ELR (cell line): Measurements from ENCODE around the gene CBX8.
A peak's percentile ranks its signal among the peaks of the same experiment; 100 is the strongest.
"Not testable (repeated sequence)": the region's sequence is repeated elsewhere in the genome, so short reads cannot be mapped to it uniquely, and the experiment has no call there.

Experiments
- DNase-seq: peaks from one replicate; pipeline ENCODE4 v3.0.0-alpha.2; 2015; ENCODE audit warnings: low read depth

The CBX8 gene

DNA sequence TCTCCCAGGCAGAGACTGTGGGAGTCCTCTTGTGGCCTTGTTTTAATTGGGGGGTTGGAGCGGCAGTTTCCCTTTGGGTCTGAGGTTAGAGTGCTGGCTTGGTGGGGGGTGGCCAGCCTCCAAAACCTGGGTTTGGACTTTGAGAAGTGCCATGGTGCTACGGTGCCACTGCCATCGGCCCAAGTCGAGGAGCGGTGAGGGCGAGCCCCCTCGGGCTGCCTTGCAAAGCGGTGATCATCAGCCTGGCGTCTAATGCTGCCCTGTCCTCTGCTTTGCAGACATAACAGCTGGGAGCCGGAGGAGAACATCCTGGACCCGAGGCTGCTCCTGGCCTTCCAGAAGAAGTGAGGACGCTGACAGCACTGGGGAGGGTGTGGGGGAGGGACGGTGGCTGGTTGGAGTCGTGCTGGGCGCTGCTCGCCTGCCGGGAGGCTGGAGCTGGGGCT, 17.8 kb downstream of the CBX8 start:
- no peak for DNase-seq

DNA sequence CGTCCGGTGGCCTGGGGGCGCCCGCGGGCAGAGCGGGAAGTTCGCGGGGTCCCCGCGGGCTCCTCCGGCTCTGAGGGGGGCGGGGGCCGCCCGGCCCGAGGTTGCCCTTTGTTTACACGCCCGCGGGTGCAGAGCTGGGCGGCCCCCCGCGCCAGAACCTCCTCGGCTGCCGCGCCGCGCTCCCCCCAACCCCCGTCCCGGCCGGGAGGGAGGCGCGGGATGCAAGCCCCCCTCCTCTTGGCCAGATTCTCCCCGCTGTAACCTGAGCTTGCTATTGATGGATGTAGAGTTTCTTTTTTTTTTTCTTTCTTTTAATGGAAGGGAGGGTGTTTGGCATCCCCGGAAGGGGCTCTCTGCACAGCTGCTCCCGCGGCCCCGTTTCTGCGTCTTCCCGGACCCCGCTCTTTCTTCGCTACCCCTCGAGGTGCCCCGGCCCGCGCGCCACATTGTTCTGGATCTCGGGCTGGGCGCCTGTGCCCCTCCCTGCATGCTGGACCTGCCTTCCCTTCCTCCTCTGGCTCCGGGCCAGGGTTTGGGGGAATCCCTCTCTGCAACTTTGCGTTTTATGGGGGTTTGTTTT, 18.3 kb downstream of the CBX8 start:
- DNase-seq, result no peak

DNA sequence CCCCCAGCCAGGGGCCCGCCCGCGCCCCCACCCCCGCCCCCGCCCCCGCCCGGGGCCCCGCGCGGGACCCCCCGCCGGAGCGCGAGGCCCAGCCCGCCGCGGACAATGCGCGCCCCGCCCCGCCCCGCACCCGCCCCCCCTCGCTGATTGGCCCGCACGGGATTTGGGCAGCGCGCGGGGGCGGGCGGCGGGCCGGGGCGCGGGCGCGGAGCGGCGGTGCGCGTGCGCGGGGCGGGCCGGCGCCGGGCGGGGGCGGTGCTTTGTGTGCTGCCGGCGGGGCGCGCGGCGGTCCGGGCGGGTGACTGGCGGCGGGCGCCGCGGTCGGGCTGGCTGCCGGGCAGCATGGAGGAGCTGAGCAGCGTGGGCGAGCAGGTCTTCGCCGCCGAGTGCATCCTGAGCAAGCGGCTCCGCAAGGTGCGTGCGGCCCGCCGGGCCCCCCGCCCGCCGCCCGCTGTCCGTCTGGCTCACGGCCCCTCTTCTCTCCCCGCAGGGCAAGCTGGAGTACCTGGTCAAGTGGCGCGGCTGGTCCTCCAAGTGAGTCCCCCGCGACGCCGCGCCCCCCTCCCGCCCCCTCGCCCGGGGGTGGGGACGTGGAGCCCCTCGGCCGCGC, 18.9 kb downstream of the CBX8 start, which contains the start of gene CBX2:
Gene CBX2 (plus strand): TSS at position 255 of the 610 bp plus-strand sequence. CDS start 88 bp downstream, at position 343.
- peak; percentile 83 for DNase-seq

DNA sequence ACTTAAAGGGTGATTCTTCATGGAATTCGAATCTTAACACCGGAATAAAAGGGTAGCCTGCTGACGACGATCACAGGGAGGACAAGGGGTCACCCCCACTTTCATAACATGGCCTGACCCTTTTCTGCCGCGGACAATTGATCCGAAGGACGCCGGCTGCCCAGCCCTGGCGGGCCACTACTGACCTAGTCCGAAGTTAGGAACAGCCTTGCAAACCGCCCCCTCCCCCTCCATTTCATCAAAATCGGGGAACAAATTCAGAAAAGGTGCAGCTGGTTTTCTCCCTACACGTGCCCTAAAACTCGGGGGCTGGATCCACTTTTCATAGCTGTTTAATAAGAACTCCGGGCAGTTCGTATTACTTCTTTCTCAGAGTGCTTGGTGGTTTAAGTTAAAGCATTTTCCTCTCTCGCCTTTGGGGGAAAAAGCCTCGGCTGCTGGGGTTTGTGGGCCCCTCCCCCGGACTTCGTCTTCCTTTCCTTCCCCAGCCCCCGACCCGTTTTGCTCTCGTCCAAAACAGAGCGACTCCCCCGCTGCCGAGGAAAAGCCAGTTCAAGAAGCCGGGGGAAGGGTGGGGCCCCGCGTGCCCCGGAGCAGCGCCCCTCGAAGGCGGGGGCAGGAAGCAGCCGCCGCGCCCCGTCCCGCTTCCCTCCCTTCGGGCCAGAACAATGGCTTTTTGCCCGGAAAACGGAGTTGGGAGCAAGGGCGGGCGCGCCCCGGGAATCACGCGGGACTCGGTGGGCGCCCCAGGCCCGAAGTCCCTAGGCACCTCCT, 19.6 kb downstream of the CBX8 start:
- DNase-seq, result peak; percentile 66

DNA sequence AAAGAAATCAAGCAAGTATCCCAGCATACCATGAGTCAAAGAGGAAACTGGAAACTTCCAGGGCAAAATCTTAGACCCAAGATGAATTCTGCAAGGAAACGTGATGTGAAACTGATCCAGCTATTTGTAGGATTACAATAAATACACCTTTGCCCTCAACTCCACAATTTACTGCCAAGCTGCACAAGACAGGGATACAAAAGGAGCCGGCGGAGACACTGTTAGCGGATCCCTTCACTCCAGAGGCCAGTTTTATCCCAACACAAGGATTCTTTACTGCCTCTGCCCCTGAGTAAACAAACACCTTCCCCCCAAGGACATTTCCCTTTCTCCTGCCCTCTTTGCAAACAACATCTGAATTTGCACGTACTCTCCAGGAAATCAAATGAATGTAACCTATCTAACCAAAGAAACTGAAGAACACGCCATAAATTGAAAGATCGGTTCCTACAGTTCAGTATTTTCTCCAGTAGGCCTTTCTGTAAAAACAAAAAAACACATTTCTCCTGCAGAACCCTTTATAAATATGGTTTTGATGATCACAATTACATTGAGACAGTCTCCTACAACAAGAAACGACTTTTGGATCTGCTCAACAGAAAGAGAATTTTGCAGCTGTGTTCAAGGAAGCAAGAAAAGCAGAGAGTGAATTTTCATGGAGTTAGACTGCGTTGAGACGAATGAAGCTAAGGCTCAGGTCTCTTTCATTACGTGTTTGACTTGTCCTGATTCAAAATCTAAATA, 20.3 kb downstream of the CBX8 start:
- DNase-seq, result no peak

DNA sequence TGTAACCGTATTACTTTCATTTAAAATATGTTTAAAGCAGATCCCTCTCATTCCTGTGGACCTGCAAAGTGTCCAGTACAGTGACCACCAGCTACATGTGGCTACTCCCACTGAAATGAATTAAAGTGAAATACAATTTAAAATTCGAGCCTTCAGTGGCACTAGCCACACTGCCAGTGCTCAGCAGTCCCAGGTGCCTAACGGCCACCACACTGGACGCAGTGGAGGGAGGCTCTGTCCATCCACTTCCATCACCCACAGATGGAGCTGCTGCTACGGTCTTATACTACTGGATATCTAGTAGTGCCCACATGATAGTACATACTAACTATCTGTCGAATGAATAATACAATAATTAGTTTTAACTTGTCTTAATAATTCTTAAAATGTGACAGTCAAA, 21.2 kb downstream of the CBX8 start:
- DNase-seq, result no peak

DNA sequence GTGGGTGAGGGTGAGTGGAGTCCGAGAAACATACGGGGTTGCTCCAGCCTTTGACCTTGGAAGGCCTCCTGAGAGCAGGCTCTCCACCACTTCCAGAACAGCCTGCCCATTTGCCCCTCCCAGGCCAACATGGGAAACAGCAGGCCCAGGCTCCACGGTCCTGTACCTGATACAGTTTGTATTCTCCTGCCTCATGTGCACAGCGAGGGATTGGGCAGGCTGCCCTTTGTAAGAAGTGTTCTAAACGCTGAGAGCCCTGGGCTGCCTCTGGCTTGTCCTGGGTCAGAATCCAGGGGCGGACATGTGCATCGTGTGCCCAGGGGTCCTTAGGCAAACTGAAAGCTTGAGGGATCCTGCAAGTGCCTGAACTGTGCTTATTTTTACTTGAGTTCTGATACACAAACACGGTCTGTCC, 22.3 kb downstream of the CBX8 start:
- DNase-seq, result no peak

DNA sequence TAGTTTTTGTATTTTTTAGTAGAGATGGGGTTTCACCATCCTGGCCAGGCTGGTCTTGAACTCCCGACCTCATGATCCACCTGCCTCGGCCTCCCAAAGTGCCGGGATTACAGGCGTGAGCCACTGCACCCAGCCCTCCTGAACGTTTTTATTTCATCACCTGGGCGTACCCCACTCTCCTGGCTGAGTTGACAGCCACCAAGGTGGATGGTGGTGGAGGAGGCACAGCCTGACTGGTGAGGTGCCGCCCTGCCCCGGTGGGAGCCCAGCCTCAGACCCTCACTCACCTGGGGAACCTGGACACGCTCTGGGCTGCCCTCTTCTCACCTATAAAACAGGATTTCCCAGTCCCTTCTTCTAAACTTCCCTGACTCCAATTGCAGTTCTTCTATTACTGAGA, 24.2 kb downstream of the CBX8 start:
- not testable (repeated sequence) for DNase-seq

DNA sequence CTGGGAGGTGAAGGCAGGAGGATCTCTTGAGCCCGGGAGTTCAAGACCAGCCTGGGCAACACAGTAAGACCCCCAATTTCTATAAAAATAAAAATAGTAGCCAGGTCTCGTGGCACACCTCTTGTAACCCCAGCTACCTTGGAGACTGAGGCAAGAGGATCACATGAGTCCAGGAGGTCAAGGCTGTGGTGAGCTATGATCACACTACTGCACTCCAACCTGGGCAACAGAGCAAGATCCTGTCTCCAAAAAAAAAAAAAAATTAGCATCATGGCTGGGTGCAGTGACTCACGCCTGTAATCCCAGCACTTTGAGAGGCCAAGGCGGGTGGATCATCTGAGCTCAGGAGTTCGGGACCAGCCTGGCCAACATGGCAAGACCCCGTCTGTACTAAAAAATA, 25.6 kb downstream of the CBX8 start:
- no peak for DNase-seq

DNA sequence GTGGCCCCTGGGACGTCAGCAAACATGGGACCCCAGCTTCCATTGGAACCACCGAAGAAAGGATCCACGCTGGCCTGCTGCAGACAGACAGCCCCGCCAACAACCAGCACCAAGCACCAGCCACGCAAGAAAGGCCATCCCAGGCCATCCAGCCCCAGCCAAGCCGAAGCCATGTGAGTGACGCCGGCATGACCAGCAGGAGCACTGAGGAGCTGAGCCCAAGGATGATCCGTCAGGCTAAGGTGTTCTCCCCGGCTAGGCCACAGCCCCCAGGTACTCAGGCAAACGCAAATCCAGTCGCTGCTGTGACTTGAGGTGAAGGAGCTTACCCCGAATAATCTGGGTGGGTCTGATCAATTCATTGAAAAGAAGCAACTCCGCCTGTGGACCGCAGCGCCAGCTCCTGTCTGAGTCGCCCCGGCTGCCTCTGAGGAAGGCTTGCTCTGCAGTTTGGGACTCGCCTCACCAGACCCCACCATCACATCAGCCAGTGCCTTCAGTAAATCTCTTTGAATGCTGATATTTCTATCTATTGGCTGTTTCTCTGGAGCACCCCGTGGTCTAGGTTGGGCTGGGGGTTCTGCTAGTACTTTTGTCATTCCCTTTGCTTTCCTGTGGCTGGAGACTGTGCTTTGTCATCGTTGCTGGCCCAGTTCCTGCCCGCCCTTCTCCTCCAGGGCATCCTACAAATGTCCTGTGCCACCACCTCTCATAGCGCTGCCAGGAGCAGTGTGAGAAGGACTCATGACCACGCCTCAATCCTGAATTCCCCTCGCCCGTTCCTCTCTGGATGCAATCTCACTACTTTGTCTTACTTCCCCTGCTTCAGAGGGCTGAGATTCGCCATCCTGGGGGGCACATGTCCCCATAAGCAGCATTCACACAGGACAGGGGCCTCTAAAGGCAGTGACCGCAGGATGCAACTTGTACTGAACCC, 27.0 kb downstream of the CBX8 start:
- no peak for DNase-seq

DNA sequence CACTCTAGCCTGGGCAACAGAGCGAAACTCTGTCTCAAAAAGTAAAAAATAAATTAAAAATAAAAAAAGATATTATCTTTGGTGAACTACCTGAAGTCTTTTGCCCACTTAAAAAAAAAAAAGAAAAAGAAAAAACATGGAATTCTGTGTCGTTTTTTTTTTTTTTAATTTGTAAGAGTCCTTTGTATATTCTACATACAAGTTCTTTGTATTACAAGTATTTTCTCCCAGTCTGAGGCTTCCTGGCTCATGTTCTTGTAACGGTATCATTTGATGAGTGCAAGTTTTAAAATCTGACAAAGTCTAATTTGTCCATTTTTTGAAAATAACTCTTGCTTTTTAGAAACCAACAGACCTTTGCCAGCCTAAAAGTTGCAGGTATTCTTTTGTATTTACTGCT, 31.2 kb downstream of the CBX8 start:
- no peak for DNase-seq

DNA sequence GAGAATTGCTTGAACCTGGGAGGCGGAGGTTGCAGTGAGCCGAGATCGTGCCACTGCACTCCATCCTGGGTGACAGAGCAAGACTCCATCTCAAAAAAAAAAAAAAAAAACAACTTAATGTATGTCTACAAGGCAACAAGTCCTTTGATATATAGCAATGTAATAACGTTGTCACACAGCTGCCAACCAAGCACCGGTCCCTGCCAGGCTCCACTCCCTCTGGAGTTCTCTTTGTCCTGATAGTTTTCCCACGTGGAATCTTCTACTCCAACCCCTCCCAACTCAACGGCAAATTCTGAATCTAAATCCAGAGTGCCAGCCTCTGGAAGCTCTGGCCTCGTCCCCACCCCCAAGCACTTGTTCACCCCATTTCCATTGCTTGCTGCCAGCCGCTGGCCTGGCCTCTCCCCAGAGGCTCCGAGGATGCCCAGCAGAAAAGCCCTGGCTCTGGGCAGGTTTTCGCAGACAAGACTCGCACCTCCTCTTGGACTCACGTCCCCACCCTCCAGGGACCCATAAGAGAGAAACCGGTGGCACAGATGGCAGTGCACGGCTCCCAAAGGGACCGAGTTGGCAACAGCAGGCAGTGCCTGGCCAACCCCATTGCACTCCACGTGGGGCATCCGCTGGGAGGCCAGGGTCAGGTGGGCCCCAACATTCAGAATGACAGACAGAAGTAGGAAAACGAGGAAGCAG, 34.8 kb downstream of the CBX8 start:
- DNase-seq, result no peak

DNA sequence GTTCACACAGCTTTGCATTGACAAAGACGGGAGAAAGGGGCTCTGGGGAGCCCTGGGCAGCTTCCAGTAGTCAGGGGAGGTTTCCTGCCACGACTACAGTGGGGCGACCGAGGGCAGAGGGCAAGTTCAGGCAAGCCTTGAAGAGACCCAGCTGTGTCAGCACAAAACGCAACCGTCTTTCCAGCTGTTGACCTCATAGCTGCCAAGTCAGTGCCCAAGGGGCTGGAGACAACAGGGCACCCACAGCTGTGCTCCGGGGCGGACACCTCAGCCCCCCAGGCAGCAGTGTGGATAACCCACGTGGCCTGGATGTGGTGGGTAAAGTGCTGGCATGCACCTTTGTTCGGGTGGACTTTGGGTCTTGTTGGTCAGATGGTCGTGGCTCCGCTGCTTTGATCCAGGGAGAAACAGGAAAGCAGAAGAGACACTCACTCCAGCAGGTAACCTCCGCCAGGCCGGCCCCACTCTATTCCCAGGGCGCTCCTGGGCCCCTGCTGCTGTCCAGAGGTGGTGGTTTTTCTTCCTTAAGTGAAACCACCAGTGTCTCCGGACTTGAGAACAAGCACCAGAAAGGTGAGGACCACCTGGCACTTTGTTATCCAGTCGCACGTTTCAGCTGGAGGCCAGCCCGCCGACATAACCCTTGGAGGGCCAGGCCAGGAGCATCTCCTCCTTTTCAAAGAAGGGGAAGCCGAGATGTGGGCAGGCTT, 36.5 kb downstream of the CBX8 start:
- DNase-seq, result no peak

DNA sequence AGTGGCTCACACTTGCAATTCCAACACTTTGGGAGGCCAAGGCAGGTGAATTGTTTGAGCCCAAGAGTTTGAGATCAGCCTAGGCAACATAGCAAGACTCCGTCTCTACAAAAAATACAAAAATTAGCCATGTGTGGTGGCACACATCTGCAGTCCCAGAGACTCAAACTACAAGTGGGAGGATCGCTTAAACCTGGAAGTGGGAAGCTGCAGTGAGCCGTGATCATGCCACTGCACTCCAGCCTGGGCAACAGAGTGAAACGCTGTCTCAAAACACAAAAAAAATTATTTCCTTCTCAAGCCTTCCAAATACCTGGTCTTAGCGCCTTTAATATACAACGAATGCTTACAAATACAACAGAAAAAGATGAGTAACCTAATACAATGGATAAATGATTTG, 38.6 kb downstream of the CBX8 start:
- DNase-seq, result no peak

DNA sequence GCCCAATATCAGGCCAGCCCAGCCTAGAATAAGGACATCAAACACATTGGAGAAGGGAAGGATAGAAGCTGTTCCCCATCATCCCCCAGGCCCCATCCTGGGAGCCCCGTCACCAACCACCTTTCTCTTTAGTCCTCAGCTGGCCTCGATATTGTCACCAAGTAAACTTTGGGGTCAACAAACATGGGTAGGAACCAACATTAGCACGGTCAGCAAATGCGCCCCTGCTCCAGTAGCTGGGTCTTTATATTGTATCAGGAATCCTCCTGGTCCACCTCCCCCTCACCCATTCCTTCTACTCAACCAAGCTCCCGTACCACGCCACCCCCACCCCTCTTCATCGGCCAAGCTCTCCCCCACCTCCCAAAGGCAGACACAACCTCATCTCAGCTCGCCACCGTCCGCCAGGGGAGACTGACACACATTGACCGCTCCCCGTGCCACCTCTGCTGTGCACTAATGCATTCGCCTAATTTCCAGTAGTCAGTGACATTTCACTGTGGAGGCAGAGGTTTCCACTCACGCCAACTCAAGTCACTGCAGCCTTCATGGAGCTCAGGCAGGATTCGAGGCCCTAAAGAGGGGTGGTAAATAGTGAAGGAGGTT, 39.6 kb downstream of the CBX8 start:
- DNase-seq, result no peak

DNA sequence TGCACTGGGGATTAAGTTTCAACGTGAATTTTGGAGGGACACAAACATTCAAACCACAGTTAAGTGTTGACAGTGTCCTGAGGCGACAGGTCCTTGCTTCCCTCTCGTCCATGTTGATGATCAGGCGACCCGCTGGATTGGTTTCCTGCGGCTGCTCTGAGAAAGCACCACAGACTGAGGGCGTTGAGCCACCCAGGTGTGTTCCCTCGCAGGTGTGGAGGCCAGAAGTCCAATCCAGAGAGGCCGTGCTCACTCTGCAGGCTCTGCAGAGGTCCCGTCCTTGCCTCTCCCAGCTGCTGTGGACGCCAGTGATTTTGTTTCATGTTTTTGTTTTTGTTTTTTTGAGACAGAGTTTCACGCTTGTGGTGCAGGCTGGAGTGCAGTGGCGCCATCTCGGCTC, 41.3 kb downstream of the CBX8 start:
- no peak for DNase-seq

DNA sequence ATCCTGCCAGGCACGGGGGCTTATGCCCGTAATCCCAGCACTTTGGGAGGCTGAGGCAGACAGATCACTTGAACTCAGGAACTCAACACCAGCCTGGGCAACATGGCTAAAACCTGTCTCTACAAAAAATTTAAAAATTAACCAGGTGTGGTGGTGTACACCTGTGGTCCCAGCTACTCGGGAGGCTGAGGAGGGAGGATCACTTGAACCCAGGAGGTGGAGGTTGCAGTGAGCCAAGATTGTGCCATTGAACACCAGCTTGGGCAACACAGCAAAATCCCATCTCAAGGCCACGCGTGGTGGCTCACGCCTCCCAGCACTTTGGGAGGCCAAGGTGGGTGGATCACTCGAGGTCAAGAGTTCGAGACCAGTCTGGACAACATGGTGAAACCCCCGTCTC, 42.0 kb downstream of the CBX8 start:
- not testable (repeated sequence) for DNase-seq

DNA sequence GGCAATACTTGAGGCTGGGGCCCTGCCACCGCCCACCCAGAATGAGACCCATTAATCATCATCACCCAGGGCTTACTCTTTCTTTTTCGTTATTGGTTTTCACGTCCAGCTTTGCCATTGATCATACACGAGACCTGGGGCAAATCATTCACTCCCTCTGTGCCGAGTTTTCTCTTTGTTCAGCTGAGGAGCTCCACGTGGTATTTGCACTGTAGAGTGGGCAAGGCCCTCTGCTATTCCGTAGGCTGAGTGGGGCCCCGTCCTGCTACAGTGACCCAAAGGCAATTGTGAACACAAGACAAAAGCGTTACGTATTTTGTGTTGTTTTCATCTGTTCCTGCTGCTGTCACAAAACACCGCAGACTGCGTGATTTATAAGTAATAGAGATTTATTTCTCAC, 42.5 kb downstream of the CBX8 start:
- DNase-seq, result no peak

DNA sequence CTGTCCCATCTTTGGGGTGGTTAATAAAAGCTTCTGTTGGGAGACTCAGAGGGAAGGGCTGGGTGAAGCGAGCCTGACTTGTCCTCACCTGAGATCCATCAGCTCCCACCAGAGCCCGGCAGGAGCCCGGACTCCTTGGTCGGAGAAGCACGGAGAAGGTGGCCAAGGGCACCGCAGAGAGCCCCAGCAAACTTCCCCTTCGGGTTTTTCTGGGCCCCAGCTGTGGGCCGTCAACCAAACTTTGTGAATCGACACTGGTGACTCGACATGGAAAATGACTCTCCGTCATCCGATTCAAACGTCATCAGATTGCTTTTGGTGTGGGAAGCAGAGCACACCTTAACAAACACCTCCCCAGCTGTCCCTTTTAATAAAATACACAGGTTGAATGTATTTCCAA, 44.7 kb downstream of the CBX8 start:
- no peak for DNase-seq
